Activated CD8-positive, alpha-beta memory T cell treated with anti-CD3 and anti-CD28 coated beads, Interleukin-2, amount 50 U/mL, for 4 hours (primary cell): ENCODE measurements around the gene BMP5.

Experiments used
- DNase-seq: peaks from one replicate; pipeline ENCODE4 v3.0.0-alpha.2; 2020

BMP5 gene

DNA sequence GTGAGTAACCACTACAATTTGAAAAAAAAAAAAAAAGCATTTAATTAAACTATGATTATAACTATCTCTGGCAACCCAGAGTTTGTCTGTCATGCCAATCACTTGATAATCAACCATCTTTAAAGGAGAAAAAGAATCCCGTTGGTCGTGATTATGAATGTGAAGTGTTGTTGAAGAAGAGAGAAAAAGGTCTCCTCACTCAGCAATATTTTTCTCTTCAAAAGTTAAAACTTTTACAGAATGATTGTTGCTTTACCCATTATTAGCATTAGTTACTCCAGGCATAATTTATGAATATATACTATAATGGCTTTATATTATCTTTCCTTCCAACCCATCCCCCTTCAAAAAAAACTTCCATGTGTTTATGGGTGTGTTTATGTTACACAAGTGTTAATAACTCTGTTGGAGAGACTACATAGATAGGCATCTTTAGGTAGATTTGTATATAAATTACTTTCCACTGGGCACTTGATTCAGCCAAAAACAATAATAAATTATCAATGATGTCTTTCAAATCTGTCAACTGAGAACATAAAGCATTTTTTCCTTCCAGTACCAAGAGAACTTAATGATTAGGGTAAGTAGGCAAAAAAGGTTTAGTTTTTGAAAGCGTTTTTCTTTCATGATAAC is 5.1 kb downstream of the BMP5 start:
- no peak for DNase-seq

DNA sequence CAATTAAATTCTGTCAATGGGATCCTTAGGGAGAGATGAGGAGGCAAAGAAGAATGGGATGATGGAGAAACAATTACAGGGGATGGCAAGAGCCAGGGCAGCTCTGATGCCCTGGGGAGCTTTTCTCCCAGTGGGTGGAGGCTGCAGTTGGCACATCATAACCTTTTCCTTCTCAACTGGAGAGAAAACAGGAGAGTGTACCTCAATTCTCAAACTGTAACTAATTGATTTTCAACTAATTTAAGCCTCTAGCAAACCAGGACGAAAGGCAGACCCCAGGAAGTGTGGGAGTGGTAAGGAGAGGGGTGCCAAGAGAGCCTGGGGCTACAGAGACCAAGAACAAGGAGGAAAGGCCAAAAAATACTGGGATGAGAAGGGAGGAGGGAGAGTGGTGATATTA is 5.7 kb downstream of the BMP5 start:
- DNase-seq: no peak

- no peak for DNase-seq
Measured at GRCh38 chr6:55868771-55869479, 6.5 kb downstream of the BMP5 start.

GRCh38 chr6:55868176-55868575 is 7.2 kb downstream of the BMP5 start:
- no peak for DNase-seq

DNA sequence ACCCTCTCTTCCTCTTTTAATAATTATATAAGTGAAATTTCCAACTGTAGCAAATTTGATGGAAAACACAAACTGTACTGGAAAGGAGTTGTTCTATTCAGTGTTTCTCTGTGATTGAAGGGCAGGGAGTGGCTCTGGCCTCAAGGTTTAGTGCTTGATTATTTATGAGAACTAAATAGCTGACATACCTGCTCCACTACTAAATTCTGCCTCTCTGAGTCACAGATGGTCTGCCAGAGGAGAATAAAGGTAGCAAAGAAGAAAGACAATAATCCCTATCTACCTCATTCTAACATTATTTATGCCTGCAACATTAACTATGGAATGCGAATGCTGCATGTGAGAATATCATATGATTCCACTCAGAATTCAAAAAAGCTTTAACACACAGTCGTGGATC is 9.3 kb downstream of the BMP5 start:
- no peak for DNase-seq

GRCh38 chr6:55853008-55854001 is 22.1 kb downstream of the BMP5 start:
- no peak for DNase-seq

GRCh38 chr6:55841341-55841740 is 34.0 kb downstream of the BMP5 start:
- no peak for DNase-seq

- no peak for DNase-seq
Measured at GRCh38 chr6:55839080-55839479, 36.3 kb downstream of the BMP5 start.

- no peak for DNase-seq
Measured at GRCh38 chr6:55836945-55837344, 38.4 kb downstream of the BMP5 start.

DNA sequence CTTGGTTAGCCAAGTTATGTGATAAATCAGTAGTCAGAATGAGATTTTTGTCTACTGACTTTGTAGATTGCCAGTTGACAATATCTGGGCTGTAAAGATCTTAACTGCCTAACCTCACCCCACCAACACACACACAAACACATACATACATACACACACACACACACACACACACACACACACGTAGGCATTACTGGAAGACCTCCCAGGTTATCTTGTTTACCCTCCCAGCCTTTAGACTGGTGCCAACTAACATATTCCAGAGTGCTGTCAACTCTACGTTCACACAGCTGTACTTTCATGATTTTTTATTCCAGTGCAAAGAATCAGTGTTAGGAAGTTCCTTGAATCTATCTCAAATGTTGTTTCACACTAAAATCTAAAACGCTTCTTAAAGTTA is 38.9 kb downstream of the BMP5 start:
- DNase-seq: no peak

- no peak for DNase-seq
Measured at GRCh38 chr6:55835220-55835619, 40.2 kb downstream of the BMP5 start.

GRCh38 chr6:55833284-55833683 is 42.1 kb downstream of the BMP5 start:
- DNase-seq: no peak

GRCh38 chr6:55827818-55828522 is 47.4 kb downstream of the BMP5 start:
- no peak for DNase-seq

DNA sequence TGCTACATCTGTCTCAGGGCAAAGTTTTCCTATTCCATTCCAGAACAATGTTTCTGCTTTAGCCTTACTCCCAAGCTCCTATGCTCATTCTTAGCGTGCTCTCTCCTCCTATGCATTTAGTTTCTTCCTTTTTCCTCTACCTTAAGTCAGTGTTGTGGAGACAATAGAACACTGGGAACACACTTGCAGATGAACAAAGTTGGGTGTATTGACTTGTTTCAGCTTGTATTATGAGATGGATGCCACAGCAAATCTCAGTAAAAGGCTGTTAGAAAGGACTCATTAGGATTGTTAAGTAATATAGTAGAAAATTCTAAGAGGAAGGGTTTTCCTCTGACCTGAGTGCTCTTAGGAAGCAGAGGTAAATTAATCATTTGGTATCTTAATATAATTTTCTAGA is 48.4 kb downstream of the BMP5 start:
- DNase-seq: no peak

GRCh38 chr6:55825402-55826051 is 49.9 kb downstream of the BMP5 start:
- DNase-seq: no peak

- no peak for DNase-seq
Measured at GRCh38 chr6:55822815-55823214, 52.6 kb downstream of the BMP5 start.

GRCh38 chr6:55822005-55822404 is 53.4 kb downstream of the BMP5 start:
- DNase-seq: no peak

DNA sequence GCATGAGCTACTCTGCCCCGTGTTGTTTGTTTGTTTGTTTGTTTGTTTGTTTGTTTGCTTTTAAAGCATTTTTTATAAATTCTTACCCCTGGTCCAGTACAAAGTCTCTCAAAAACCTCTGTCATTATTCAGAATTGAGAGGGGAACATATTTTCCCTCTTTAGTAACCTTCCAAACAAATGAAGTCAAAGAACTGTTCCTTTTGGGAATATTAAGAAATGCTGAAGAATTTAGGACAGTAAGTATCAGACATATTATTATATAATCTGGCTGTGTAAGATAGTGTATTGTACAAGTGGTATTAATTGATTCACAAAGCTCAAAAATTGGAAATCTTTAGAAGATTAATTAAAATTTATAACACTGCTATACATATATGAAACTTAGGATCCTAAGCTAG is 54.7 kb downstream of the BMP5 start:
- no peak for DNase-seq

GRCh38 chr6:55819811-55820210 is 55.6 kb downstream of the BMP5 start:
- no peak for DNase-seq

- DNase-seq: no peak
Measured at GRCh38 chr6:55818482-55818881, 56.9 kb downstream of the BMP5 start.

DNA sequence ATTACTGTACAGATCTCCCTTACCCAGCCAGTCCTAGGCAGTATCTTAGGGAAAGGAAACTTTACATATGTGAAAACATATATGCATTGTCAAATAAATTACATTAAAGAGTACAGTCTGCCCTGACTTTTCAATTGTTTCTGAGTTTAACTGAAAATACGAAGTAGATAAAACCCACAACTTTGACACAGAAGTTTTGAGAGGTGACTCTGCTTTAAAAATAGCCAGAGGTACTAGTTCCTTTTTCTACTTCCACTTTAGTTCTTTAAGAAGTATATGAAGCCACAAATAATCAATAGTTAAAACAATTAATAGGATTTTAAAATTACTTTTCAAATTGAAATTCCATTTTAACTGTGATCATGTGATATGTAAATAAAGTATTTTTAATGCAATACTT is 62.9 kb downstream of the BMP5 start:
- no peak for DNase-seq

GRCh38 chr6:55811074-55811473 is 64.3 kb downstream of the BMP5 start:
- DNase-seq: no peak

DNA sequence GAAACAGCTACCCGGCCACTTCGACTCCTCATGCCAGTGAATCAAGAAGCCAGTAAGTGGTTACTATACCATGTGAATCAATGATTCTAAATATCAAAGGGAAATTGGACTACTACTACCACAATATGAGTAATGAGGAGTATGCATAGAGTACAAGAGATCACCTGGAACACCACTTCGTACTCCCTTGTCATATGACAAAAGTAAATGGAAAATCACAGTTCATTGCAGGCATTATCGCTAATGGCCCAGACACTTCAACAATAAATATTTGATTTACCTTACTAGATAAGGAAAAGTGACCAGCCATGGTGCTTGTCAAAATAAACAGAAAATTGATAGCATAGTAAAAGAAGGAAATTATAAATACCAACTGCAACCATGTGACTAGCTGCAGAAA is 73.1 kb downstream of the BMP5 start:
- no peak for DNase-seq
